ENCODE results near the gene TBR1. TPM values are rescaled to one million over a fixed set of nuclear protein-coding genes. Genes with fewer than 3 reads are reported as not detected.

The TBR1 gene
- total RNA-seq, 4 donors from 2014 or later, result 0.06 TPM; not detected in 3

- no peak for TF ChIP-seq CTCF (IDR thresholded peaks at IDR 0.05)
- TF ChIP-seq POLR2A (IDR thresholded peaks at IDR 0.05), result no peak
These were observed 4.4 kb downstream of the TBR1 start for GRCh38 chr2:161420406-161421074.

GRCh38 chr2:161421686-161422085, 5.6 kb downstream of the TBR1 start:
- no peak for DNase-seq (ENCODE audit: low spot score in 2 of 2)
- no peak overlapping the region for H3K4me3 ChIP-seq (ENCODE audit: low read depth, poor library complexity, severe bottlenecking)
- WGBS, 2 donors, result 49 to 53% methylated on average over 2 of the region's 2 CpGs
- TF ChIP-seq CTCF (IDR thresholded peaks at IDR 0.05), result no peak
- no peak for TF ChIP-seq POLR2A (IDR thresholded peaks at IDR 0.05)
- intact Hi-C loops (cut with DNase I; ENCODE audit: low total_unique reads), result no loop called here

More at GRCh38 chr2:161420406-161421074, 4.4 kb downstream of the TBR1 start:
- no peak for DNase-seq (ENCODE audit: low spot score in 2 of 2)
- no peak overlapping the region for H3K4me3 ChIP-seq (ENCODE audit: low read depth, poor library complexity, severe bottlenecking)
- intact Hi-C loops (cut with DNase I; ENCODE audit: low total_unique reads), result no loop called here
- 59 to 67% methylated on average over 11 of the region's 11 CpGs for whole genome bisulfite sequencing, 2 donors

GRCh38 chr2:161422816-161423403, 6.8 kb downstream of the TBR1 start:
- intact Hi-C loops (cut with DNase I; ENCODE audit: low total_unique reads), result no loop called here
- WGBS, 2 donors, result 40 to 45% methylated on average over 11 of the region's 11 CpGs
- no peak overlapping the region for H3K4me3 ChIP-seq (ENCODE audit: low read depth, poor library complexity, severe bottlenecking)
- DNase-seq (ENCODE audit: low spot score in 2 of 2), result no peak
- no peak for TF ChIP-seq CTCF (IDR thresholded peaks at IDR 0.05)
- TF ChIP-seq POLR2A (IDR thresholded peaks at IDR 0.05), result no peak

GRCh38 chr2:161423421-161424393, 7.6 kb downstream of the TBR1 start:
- DNase-seq (ENCODE audit: low spot score in 2 of 2), result no peak
- no peak overlapping the region for H3K4me3 ChIP-seq (ENCODE audit: low read depth, poor library complexity, severe bottlenecking)
- intact Hi-C loops (cut with DNase I; ENCODE audit: low total_unique reads), result no loop called here
- no peak for TF ChIP-seq CTCF (IDR thresholded peaks at IDR 0.05)
- TF ChIP-seq POLR2A (IDR thresholded peaks at IDR 0.05), result no peak
- WGBS, 2 donors, result 8 to 13% methylated on average over 55 to 71 of the region's 125 CpGs

GRCh38 chr2:161424394-161424769, 8.3 kb downstream of the TBR1 start:
- no peak overlapping the region for H3K4me3 ChIP-seq (ENCODE audit: low read depth, poor library complexity, severe bottlenecking)
- WGBS, 2 donors, result 24 to 32% methylated on average over 9 of the region's 9 CpGs
- intact Hi-C loops (cut with DNase I; ENCODE audit: low total_unique reads), result no loop called here
- no peak for DNase-seq (ENCODE audit: low spot score in 2 of 2)
- TF ChIP-seq POLR2A (IDR thresholded peaks at IDR 0.05) (no peak), CTCF (IDR thresholded peaks at IDR 0.05) (no peak)

Data from lower leg skin (tissue), 4 donors.